Breast epithelium (tissue), 4 donors: ENCODE measurements around the gene DAND5. TPM values are rescaled to one million over a fixed set of nuclear protein-coding genes. Genes with fewer than 3 reads are reported as not detected.

Source experiments
- DNase-seq, 2 donors: peaks; one replicate each; pipeline ENCODE4 v3.0.0-alpha.2; 2019; ENCODE audit warnings: low spot score in 2 of 2
- H3K27ac ChIP-seq, 2 donors: fragments of 200-600 bp; sonication (generic) in 1 of 2; one replicate each; pipeline ENCODE4 v1.5.1; 2016 to 2019; ENCODE audit warnings: mild to moderate bottlenecking in 1 of 2
- H3K27me3 ChIP-seq, 2 donors: fragments of 200-600 bp; sonication (generic) in 1 of 2; one replicate each; pipeline versions ENCODE4 v1.5.1 to v1.6.0; 2017 to 2019; ENCODE audit warnings: control low read depth in 1 of 2, mild to moderate bottlenecking in 1 of 2
- H3K36me3 ChIP-seq: fragments of 200-600 bp; one replicate; pipeline ENCODE4 v1.5.1; 2019
- H3K4me1 ChIP-seq, 2 donors: fragments of 200-600 bp; sonication (generic); one replicate each; pipeline ENCODE4 v1.5.1; 2016 to 2019; ENCODE audit warnings: control low read depth in 1 of 2
- H3K4me3 ChIP-seq, 3 donors: fragments of 200-600 bp; sonication (generic); 1 replicate in 2 of 3; 2 replicates in 1 of 3; pipeline ENCODE4 v1.5.1; 2016 to 2019; ENCODE audit warnings: mild to moderate bottlenecking in 3 of 3, moderate library complexity in 2 of 3
- H3K9me3 ChIP-seq, 2 donors: fragments of 200-600 bp; sonication (generic) in 1 of 2; one replicate each; pipeline ENCODE4 v1.5.1; 2016 to 2019; ENCODE audit warnings: control low read depth in 1 of 2
- CTCF ChIP-seq, 3 donors: fragments of 450-650 bp; IDR thresholded peaks; one replicate each; pipeline ENCODE4 v1.5.1; 2016 to 2017; ENCODE audit warnings: antibody characterized with exemption in 3 of 3, mild to moderate bottlenecking in 3 of 3, moderate library complexity in 3 of 3
- POLR2A ChIP-seq: fragments of 450-650 bp; IDR thresholded peaks from one replicate; pipeline ENCODE4 v1.6.1; 2016; ENCODE audit warnings: antibody characterized with exemption, mild to moderate bottlenecking, moderate library complexity
- POLR2AphosphoS5 ChIP-seq, 3 donors: sonication (generic); formaldehyde crosslinking; IDR thresholded peaks; one replicate each; pipeline ENCODE4 v1.6.1; 2017; ENCODE audit warnings: antibody characterized with exemption in 3 of 3
- intact Hi-C: fragments of 100-400 bp; cut with DNase I; formaldehyde crosslinking; loops from one replicate; pipeline ENCODE4 v1.15.1; 2023; ENCODE audit warnings: low total_unique reads
- total RNA-seq, 3 donors: library from RNA; depleted of rRNA; stranded (reverse); fragments of >200 nt; gene quantifications; one replicate each; pipeline ENCODE4 v1.1.0, GENCODE V29; 2016

The DAND5 gene
- total RNA-seq, 3 donors from 2014 or later: not detected

DNA sequence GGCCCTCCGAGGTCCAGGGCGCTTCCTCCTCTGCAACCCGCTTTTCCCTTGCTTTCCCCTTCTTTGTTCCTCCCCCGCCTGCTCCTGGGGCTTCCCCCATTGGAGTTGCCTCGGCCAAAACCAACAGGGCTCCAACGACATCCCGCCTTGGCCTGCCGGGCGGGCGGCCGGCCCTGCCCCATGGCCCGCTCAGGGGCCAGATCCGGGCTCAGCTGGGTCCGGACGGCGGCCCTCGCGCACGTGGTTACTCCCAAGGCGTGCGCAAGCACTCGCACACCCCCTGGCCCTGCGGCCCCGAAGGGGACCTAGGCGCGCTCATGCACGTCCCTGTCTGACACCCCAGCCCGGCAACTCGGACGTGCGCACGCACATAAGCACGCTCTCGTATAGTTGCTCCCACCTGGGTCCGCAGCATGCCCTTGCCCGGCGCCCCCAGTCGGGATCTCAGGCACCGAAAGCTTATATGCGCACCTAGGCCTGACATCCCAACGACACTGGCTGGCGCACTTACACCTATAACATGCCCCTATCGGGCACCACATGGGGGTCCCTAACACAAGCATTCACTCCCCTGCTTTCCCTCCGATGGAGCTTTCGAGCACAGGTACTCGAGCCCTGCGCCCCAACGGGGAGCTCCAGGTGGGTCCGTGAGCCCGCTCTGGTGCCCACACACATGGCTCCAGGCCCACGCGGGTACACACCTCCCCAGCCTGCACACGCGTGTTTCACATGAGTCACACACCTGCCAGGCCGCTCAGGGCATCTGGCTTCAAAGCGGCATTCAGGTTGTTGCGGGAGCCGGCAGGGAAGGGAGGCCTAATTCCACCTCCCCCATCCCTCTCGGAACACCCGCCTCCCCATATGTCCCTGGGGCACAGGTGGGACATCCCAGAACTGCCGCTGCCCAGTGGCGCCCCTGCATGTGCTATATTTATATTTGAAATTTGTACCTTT is 40.9 kb downstream of the DAND5 start:
- Histone ChIP-seq H3K4me1 (peaks cover 51 to 53% of the 10 kb centered on the region in 2 donors), H3K27me3 (no peaks in the 10 kb centered on the region), H3K36me3 (no peaks in the 10 kb centered on the region), H3K27ac (peak overlapping the region; percentile 94 to 95), H3K9me3 (no peaks in the 10 kb centered on the region), H3K4me3 (peak overlapping the region in 2 of 3 donors; percentile 45 to 76)
- intact Hi-C loops: no loop called here
- peak in 1 of 3 donors; percentile 41 for TF ChIP-seq POLR2AphosphoS5 (IDR thresholded peaks at IDR 0.05)
- TF ChIP-seq POLR2A: peak; percentile 10
- TF ChIP-seq CTCF (IDR thresholded peaks at IDR 0.05): no peak
- peak in 1 of 2 donors; percentile 67 for DNase-seq

DNA sequence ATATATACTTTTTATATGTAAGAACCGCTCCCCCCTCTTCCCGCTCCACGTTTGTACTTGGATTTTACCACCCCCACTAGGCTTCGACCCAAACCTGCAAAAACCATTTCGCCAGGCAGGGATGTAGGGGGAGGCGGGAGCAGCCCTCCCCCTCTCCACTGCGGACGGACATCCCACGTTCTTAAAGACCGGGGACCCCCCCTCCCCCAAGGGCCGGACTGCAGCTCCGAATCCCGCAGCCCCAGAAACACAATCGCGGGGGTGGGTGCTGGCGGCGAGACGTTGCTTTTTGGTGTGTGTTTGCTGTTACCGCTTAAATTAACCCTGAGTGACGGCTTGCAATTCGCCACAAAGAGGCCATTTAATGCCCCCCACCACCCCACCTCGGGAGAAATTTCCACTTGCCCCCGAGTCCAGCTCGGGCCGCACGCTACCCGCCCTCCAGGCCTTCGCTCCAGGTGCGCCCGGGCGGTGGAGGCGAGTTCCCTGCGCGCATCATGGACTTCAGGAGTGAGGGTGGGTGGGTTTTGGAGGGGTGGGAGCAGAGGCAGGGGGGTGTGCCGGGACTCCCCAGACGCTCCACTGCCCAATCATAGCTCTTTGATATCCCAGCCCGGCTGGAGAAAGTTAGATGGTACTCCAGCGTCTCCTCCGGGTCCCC is 41.7 kb downstream of the DAND5 start:
- peak overlapping the region in 2 of 3 donors; percentile 45 to 76 for H3K4me3 ChIP-seq
- H3K36me3 ChIP-seq: no peaks in the 10 kb centered on the region
- H3K27me3 ChIP-seq: no peaks in the 10 kb centered on the region
- H3K27ac ChIP-seq: peak overlapping the region; percentile 94 to 95
- no peak for DNase-seq
- TF ChIP-seq POLR2A (no peak), POLR2AphosphoS5 (IDR thresholded peaks at IDR 0.05) (no peak), CTCF (IDR thresholded peaks at IDR 0.05) (no peak)
- H3K9me3 ChIP-seq: no peaks in the 10 kb centered on the region
- intact Hi-C loops: no loop called here
- H3K4me1 ChIP-seq: peaks cover 43 to 53% of the 10 kb centered on the region in 2 donors

DNA sequence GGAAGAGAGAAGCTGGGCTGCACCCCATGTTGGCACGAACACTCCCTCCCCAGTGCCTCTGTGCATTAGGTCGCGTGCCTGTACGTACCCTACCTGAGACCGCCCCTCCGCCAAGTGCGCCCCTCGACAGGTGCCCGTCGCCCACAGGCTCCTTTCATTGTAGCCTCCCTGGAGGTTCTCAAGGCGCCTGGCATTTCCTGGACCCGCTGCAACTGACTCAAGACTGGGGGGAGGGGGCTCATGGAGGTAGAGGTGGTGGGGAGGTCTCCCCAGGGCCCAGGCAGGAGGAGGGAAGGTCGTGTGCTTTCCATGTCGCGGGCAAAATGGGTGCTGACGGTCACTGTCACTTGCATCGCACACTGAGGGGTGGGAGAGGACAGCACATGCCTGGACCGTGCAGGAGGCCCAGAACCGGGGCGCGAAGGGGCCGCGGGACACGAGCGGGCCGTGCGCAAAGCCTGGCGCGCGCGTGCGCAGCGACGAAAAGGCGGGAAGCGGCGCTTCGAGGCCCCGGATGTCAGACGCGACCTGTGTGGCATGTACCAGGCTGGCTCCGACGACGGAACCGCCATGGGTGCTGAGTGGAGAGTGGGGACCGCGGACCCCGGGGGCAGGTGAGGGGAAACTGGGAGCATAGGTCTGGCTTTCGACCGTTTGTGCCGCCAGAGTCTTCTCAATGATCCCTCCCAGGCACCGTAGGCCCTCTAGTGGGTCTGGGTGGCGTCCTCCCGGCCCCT is 42.4 kb downstream of the DAND5 start:
- Histone ChIP-seq H3K36me3 (no peaks in the 10 kb centered on the region), H3K4me1 (peaks cover 36 to 46% of the 10 kb centered on the region in 2 donors), H3K27me3 (no peaks in the 10 kb centered on the region), H3K4me3 (peak overlapping the region; percentile 44 to 76 (median 45)), H3K9me3 (no peaks in the 10 kb centered on the region), H3K27ac (peak overlapping the region; percentile 94 to 95)
- DNase-seq: no peak
- TF ChIP-seq POLR2AphosphoS5 (IDR thresholded peaks at IDR 0.05): peak in 2 of 3 donors; percentile 46 to 62
- TF ChIP-seq POLR2A: no peak
- intact Hi-C loops: no loop called here

DNA sequence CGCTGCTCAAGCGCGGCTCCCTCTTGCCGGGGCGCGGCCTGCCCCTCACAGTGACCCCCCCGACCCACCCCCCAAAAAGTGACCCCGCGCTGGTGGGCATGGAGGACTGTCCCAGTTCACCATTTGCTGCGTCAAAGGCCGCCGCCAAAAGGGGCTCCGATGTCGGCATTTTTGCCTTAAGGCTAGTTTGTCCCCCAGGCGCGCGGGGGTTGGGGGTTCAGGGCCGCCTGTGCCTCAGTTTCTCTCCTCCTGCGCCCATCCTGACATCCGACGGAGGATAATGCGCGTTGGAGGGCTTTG is 43.0 kb downstream of the DAND5 start:
- Histone ChIP-seq H3K4me1 (peaks cover 31 to 42% of the 10 kb centered on the region in 2 donors), H3K4me3 (peak overlapping the region; percentile 44 to 76 (median 45)), H3K27ac (peak overlapping the region; percentile 94 to 95), H3K36me3 (no peaks in the 10 kb centered on the region), H3K27me3 (no peaks in the 10 kb centered on the region), H3K9me3 (no peaks in the 10 kb centered on the region)
- no peak for DNase-seq
- TF ChIP-seq POLR2AphosphoS5 (IDR thresholded peaks at IDR 0.05) (no peak), CTCF (IDR thresholded peaks at IDR 0.05) (no peak), POLR2A (no peak)
- intact Hi-C loops: no loop called here

- Histone ChIP-seq H3K4me1 (peaks cover 25 to 41% of the 10 kb centered on the region in 2 donors), H3K36me3 (no peaks in the 10 kb centered on the region), H3K4me3 (peak overlapping the region; percentile 44 to 76 (median 45)), H3K27ac (peak overlapping the region; percentile 94 to 95), H3K27me3 (no peaks in the 10 kb centered on the region), H3K9me3 (no peaks in the 10 kb centered on the region)
- DNase-seq: no peak
- intact Hi-C loops: no loop called here
- no peak for TF ChIP-seq CTCF (IDR thresholded peaks at IDR 0.05)
- no peak for TF ChIP-seq POLR2A
- TF ChIP-seq POLR2AphosphoS5 (IDR thresholded peaks at IDR 0.05): peak; percentile 10 to 73 (median 51)
Observed at GRCh38 chr19:13012690-13013608, 43.6 kb downstream of the DAND5 start.
